ENCODE results near the gene DDX52.

- TF ChIP-seq CTCF (IDR thresholded peaks at IDR 0.05) = no peak
- no peak for TF ChIP-seq POLR2A (IDR thresholded peaks at IDR 0.05)
- TF ChIP-seq EP300 (IDR thresholded peaks at IDR 0.05) = no peak
- no peak for TF ChIP-seq POLR2AphosphoS5 (IDR thresholded peaks at IDR 0.05)
Observed at GRCh38 chr17:37568350-37569053, 74.7 kb downstream of the DDX52 start.

All from stomach (tissue), 4 donors.